ENCODE measurements around the gene GNAT2.

- TF ChIP-seq POLR2A (IDR thresholded peaks at IDR 0.05; ENCODE audit: low read depth, low read length) = no peak
- TF ChIP-seq TAF1 (IDR thresholded peaks at IDR 0.05; ENCODE audit: low read depth, low read length) = no peak
- TF ChIP-seq POLR2AphosphoS5 (IDR thresholded peaks at IDR 0.05; ENCODE audit: low read depth, low read length) = no peak
These were observed 980 bp upstream of the GNAT2 start for GRCh38 chr1:109620401-109620791.
